GM23338 (cell line): Measurements from ENCODE around the gene VMP1. TPM values are rescaled to one million over a fixed set of nuclear protein-coding genes. Genes with fewer than 3 reads are reported as not detected.

Experiments used
- ATAC-seq: fragments of 200-7000 bp; cut with Tn5 transposase; 3 replicates; pipeline ENCODE4 v1.9.1; 2020
- DNase-seq: peaks from one replicate; pipeline ENCODE4 v3.0.0-alpha.2; 2015; ENCODE audit warnings: low spot score
- H2AFZ ChIP-seq: fragments of 200-600 bp; sonication (generic); 2 replicates; pipeline ENCODE4 v1.8.0; 2016; ENCODE audit warnings: antibody characterized with exemption, mild to moderate bottlenecking, moderate library complexity
- H3F3A ChIP-seq: fragments of 200-600 bp; sonication (generic); replicated peaks from 2 replicates; pipeline ENCODE4 v1.8.0; 2017; ENCODE audit warnings: antibody characterized with exemption, mixed run types, low read depth
- H3K27ac ChIP-seq: fragments of 200-600 bp; sonication (generic); 2 replicates; pipeline ENCODE4 v1.6.1; 2016; ENCODE audit warnings: low read depth
- H3K27me3 ChIP-seq: fragments of 200-600 bp; sonication (generic); 2 replicates; pipeline ENCODE4 v1.8.0; 2016; ENCODE audit warnings: mild to moderate bottlenecking, mixed run types, moderate library complexity; ENCODE audit not compliant: insufficient read depth
- H3K36me3 ChIP-seq: fragments of 200-600 bp; sonication (generic); 2 replicates; pipeline ENCODE4 v1.8.0; 2016; ENCODE audit warnings: mild to moderate bottlenecking; ENCODE audit not compliant: insufficient read depth
- H3K4me1 ChIP-seq: fragments of 200-600 bp; sonication (generic); 2 replicates; pipeline ENCODE4 v1.8.0; 2016; ENCODE audit warnings: mild to moderate bottlenecking, moderate library complexity; ENCODE audit not compliant: insufficient read depth
- H3K4me2 ChIP-seq: fragments of 200-600 bp; sonication (generic); 2 replicates; pipeline ENCODE4 v1.7.1; 2017; ENCODE audit warnings: mixed run types
- H3K4me3 ChIP-seq: fragments of 200-600 bp; sonication (generic); 2 replicates; pipeline ENCODE4 v1.6.1; 2016; ENCODE audit warnings: mixed run types
- H3K79me2 ChIP-seq: fragments of 200-600 bp; sonication (generic); replicated peaks from 2 replicates; pipeline ENCODE4 v1.8.0; 2017; ENCODE audit warnings: mild to moderate bottlenecking; ENCODE audit not compliant: insufficient read depth
- H3K9me2 ChIP-seq: fragments of 200-600 bp; sonication (generic); 2 replicates; pipeline ENCODE4 v1.8.0; 2017; ENCODE audit not compliant: insufficient read depth
- H4K20me1 ChIP-seq: fragments of 200-600 bp; sonication (generic); replicated peaks from 2 replicates; pipeline ENCODE4 v1.8.0; 2017; ENCODE audit warnings: mild to moderate bottlenecking; ENCODE audit not compliant: insufficient read depth
- H3K27ac Mint-ChIP-seq: 2 replicates; pipeline ENCODE4 v1.8.0; 2020; ENCODE audit warnings: inconsistent platforms, mild to moderate bottlenecking, moderate library complexity, mixed read lengths
- H3K27me3 Mint-ChIP-seq: 3 replicates; pipeline ENCODE4 v1.8.0; 2022; ENCODE audit warnings: low read depth, mild to moderate bottlenecking, moderate library complexity, mixed read lengths, inconsistent platforms; ENCODE audit not compliant: insufficient read depth, poor library complexity
- H3K36me3 Mint-ChIP-seq: 3 replicates; pipeline ENCODE4 v1.8.0; 2021; ENCODE audit warnings: low read depth, mild to moderate bottlenecking, inconsistent platforms, moderate library complexity, mixed read lengths
- H3K4me1 Mint-ChIP-seq: 3 replicates; pipeline ENCODE4 v1.8.0; 2020; ENCODE audit warnings: mild to moderate bottlenecking, inconsistent platforms, mixed read lengths
- H3K4me3 Mint-ChIP-seq: 3 replicates; pipeline ENCODE4 v1.8.0; 2021; ENCODE audit warnings: moderate library complexity, mild to moderate bottlenecking, inconsistent platforms, mixed read lengths
- H3K9me3 Mint-ChIP-seq: 3 replicates; pipeline ENCODE4 v1.8.0; 2020; ENCODE audit warnings: moderate library complexity, mild to moderate bottlenecking, inconsistent platforms, mixed read lengths
- CREB1 ChIP-seq: fragments of 250-450 bp; sonication (Bioruptor Pico); IDR thresholded peaks from 2 replicates; pipeline ENCODE4 v1.5.0; 2020; ENCODE audit warnings: low read depth, mild to moderate bottlenecking, moderate library complexity
- CTCF ChIP-seq, 2 experiments: fragments of 200-600 bp in 1 of 2; sonication (generic) in 1 of 2; conservative IDR thresholded peaks; 2 replicates each; pipeline versions ENCODE4 v1.5.1 to v1.6.1; 2016 to 2017; ENCODE audit warnings: antibody characterized with exemption in 2 of 2, low read depth in 2 of 2, mild to moderate bottlenecking in 2 of 2, moderate library complexity in 1 of 2
- ETS1 ChIP-seq: IDR thresholded peaks from 2 replicates; pipeline ENCODE4 v1.6.1; 2016; ENCODE audit warnings: antibody characterized with exemption
- EZH2 ChIP-seq: fragments of 200-600 bp; sonication (generic); IDR thresholded peaks from one replicate; pipeline ENCODE4 v1.8.0; 2017; ENCODE audit warnings: antibody characterized with exemption, mild to moderate bottlenecking, low read depth; ENCODE audit not compliant: unreplicated experiment
- EZH2phosphoT487 ChIP-seq: fragments of 200-600 bp; sonication (generic); IDR thresholded peaks from one replicate; pipeline ENCODE4 v1.8.1; 2018; ENCODE audit warnings: antibody characterized with exemption; ENCODE audit not compliant: unreplicated experiment
- JUNB ChIP-seq: IDR thresholded peaks from one replicate; pipeline ENCODE4 v1.6.1; 2016; ENCODE audit warnings: antibody characterized with exemption; ENCODE audit not compliant: unreplicated experiment
- NANOG ChIP-seq: IDR thresholded peaks from 2 replicates; pipeline ENCODE4 v1.6.1; 2016; ENCODE audit warnings: antibody characterized with exemption, borderline replicate concordance
- POLR2AphosphoS5 ChIP-seq: IDR thresholded peaks from 2 replicates; pipeline ENCODE4 v1.6.1; 2016; ENCODE audit warnings: antibody characterized with exemption, low read depth
- STAT1 ChIP-seq: IDR thresholded peaks from one replicate; pipeline ENCODE4 v1.6.1; 2016; ENCODE audit warnings: antibody characterized with exemption; ENCODE audit not compliant: unreplicated experiment
- ZNF331 ChIP-seq: fragments of 250-450 bp; sonication (Bioruptor Pico); IDR thresholded peaks from 2 replicates; pipeline ENCODE4 v1.5.0; 2020; ENCODE audit warnings: low read depth, mild to moderate bottlenecking, moderate library complexity
- ZNF462 ChIP-seq: fragments of 250-450 bp; sonication (Bioruptor Pico); IDR thresholded peaks from 2 replicates; pipeline ENCODE4 v1.5.0; 2020; ENCODE audit warnings: mild to moderate bottlenecking, moderate library complexity
- polyA plus RNA-seq: library from polyadenylated mRNA; unstranded; fragments of >200 nt; fragmentation: Nextera tagmentation; extraction: Ambion mirVana; gene quantifications from 2 replicates; pipeline ENCODE4 v1.2.1, GENCODE V29; 2016
- total RNA-seq: library from RNA; depleted of rRNA; stranded (reverse); fragments of >200 nt; shearing (Covaris generic); gene quantifications from 2 replicates; pipeline ENCODE4 v1.2.3, GENCODE V29; 2014

Gene VMP1
- total and polyA plus RNA-seq, 2 experiments from 2014 or later: 70.1 to 112 TPM

GRCh38 chr17:59814276-59814675 is 106.8 kb downstream of the VMP1 start (continued):
- TF ChIP-seq CTCF (conservative IDR thresholded peaks at IDR 0.05; ENCODE audit: low read depth in 2 of 2): no peak
- TF ChIP-seq EZH2phosphoT487: no peak
- TF ChIP-seq CREB1 (CRISPR knock-in tag): no peak
- no peak for TF ChIP-seq ZNF331 (CRISPR knock-in tag)
- no peak for TF ChIP-seq JUNB

GRCh38 chr17:59814685-59815084 is 107.2 kb downstream of the VMP1 start:
- Histone ChIP-seq H3F3A (no peaks in the 10 kb centered on the region), H3K79me2 (no peaks in the 10 kb centered on the region), H3K4me1 (peaks cover 7% of the 10 kb centered on the region; the same call in 1 of the 2 replicates), H3K36me3 (no peaks in the 10 kb centered on the region), H4K20me1 (no peaks in the 10 kb centered on the region), H3K27ac (no peak overlapping the region), H3K27me3 (no peaks in the 10 kb centered on the region), H3K4me2 (no peak overlapping the region), H3K4me3 (no peak overlapping the region), H3K9me2 (no peaks in the 10 kb centered on the region), H2AFZ (no peak overlapping the region)
- H3K27ac Mint-ChIP-seq: no peak overlapping the region
- no peaks in the 10 kb centered on the region for H3K9me3 Mint-ChIP-seq
- no peak overlapping the region for H3K4me3 Mint-ChIP-seq
- H3K36me3 Mint-ChIP-seq: peaks cover 4% of the 10 kb centered on the region; the same call in 2 of the 3 replicates
- ATAC-seq (no peak), DNase-seq (no peak)
- H3K4me1 Mint-ChIP-seq: no peaks in the 10 kb centered on the region
- no peaks in the 10 kb centered on the region for H3K27me3 Mint-ChIP-seq
- TF ChIP-seq ETS1 (no peak), CTCF (conservative IDR thresholded peaks at IDR 0.05; ENCODE audit: low read depth in 2 of 2) (no peak), ZNF462 (CRISPR knock-in tag) (no peak), STAT1 (no peak), POLR2AphosphoS5 (no peak), JUNB (no peak), EZH2phosphoT487 (no peak), ZNF331 (CRISPR knock-in tag) (no peak), EZH2 (no peak), NANOG (no peak)
